Left cardiac atrium (tissue), 4 donors: ENCODE data around the gene LTBP1. TPM values are rescaled to one million over a fixed set of nuclear protein-coding genes. Genes with fewer than 3 reads are reported as not detected.

ENCODE experiments used
- ATAC-seq, 2 donors: fragments of 200-7000 bp; cut with Tn5 transposase; one replicate each; pipeline ENCODE4 v1.9.1; 2020; ENCODE audit warnings: mild to moderate bottlenecking in 2 of 2, moderate library complexity in 2 of 2
- DNase-seq: peaks from one replicate; pipeline ENCODE4 v3.0.0-alpha.2; 2020
- intact Hi-C, 2 donors: fragments of 100-400 bp; cut with DNase I; formaldehyde crosslinking; loops; one replicate each; pipeline versions ENCODE4 v1.14.1 to v1.15.1; 2022 to 2023
- total RNA-seq, 2 donors: library from RNA; stranded (reverse); fragmentation: NEBNext Ultra II Directional; extraction: Animal tissue kit (Norgen Biotek cat#: 25700); gene quantifications; one replicate each; pipeline ENCODE4 v1.2.1, GENCODE V29; 2021
- donor health status: DM: no; HTN: yes; CAD: no.
- donor health status: DM: no; HTN: yes; CAD: no; lungs with severe emphysema.
- donor health status: DM: yes; HTN: yes; CAD: no.
- donor health status: Dilated cardiomyopathy.

Gene LTBP1
- total RNA-seq, 2 donors from 2014 or later: 121 to 160 TPM

GRCh38 chr2:32990556-32990955, 43.8 kb downstream of the LTBP1 start:
- DNase-seq: no peak
- intact Hi-C loops: no loop called here
- ATAC-seq: no peak

GRCh38 chr2:32991091-32991845, 44.5 kb downstream of the LTBP1 start:
- ATAC-seq (no peak), DNase-seq (no peak)

GRCh38 chr2:32993005-32993539, 46.3 kb downstream of the LTBP1 start:
- ATAC-seq (no peak), DNase-seq (no peak)
- intact Hi-C loops: no loop called here

More at GRCh38 chr2:32991091-32991845, 44.5 kb downstream of the LTBP1 start:
- intact Hi-C loops: no loop called here

- intact Hi-C loops: no loop called here
- ATAC-seq (no peak), DNase-seq (no peak)
Observed at GRCh38 chr2:32997705-32998104, 51.0 kb downstream of the LTBP1 start.

GRCh38 chr2:33000986-33001385, 54.2 kb downstream of the LTBP1 start:
- no peak for ATAC-seq
- intact Hi-C loops: no loop called here
- DNase-seq: no peak

- intact Hi-C loops: no loop called here
- no peak for ATAC-seq
- DNase-seq: no peak
Observed at GRCh38 chr2:33001823-33002222, 55.1 kb downstream of the LTBP1 start.

GRCh38 chr2:33002863-33003262, 56.1 kb downstream of the LTBP1 start:
- DNase-seq: no peak
- no peak for ATAC-seq
- intact Hi-C loops: no loop called here

- DNase-seq (no peak), ATAC-seq (no peak)
- intact Hi-C loops: no loop called here
Observed at GRCh38 chr2:33005057-33005456, 58.3 kb downstream of the LTBP1 start.

GRCh38 chr2:33008716-33009115, 62.0 kb downstream of the LTBP1 start:
- ATAC-seq (peak in 1 of 2 donors; percentile 42), DNase-seq (no peak)
- intact Hi-C loops: no loop called here

- intact Hi-C loops: no loop called here
- ATAC-seq: no peak
- no peak for DNase-seq
Observed at GRCh38 chr2:33009249-33009648, 62.5 kb downstream of the LTBP1 start.

GRCh38 chr2:33011373-33011772, 64.6 kb downstream of the LTBP1 start:
- intact Hi-C loops: loop anchor here in 1 of 2 donors (10.0 kb wide), 1 partner anchor 67 kb away; the partner anchor contains the start of gene LTBP1
- DNase-seq (no peak), ATAC-seq (no peak)

- DNase-seq: no peak
- intact Hi-C loops: loop anchor here in 1 of 2 donors (10.0 kb wide), 1 partner anchor 67 kb away; the partner anchor contains the start of gene LTBP1
- no peak for ATAC-seq
Observed at GRCh38 chr2:33011941-33012340, 65.2 kb downstream of the LTBP1 start.

GRCh38 chr2:33013684-33014110, 66.9 kb downstream of the LTBP1 start:
- ATAC-seq: no peak
- intact Hi-C loops: loop anchor here in 1 of 2 donors (10.0 kb wide), 1 partner anchor 69 kb away; the partner anchor contains the start of gene LTBP1
- DNase-seq: no peak

- intact Hi-C loops: loop anchor here in 1 of 2 donors (10.0 kb wide), 1 partner anchor 69 kb away; the partner anchor contains the start of gene LTBP1
- no peak for DNase-seq
- no peak for ATAC-seq
Observed at GRCh38 chr2:33014268-33014667, 67.5 kb downstream of the LTBP1 start.

GRCh38 chr2:33015421-33016142, 68.8 kb downstream of the LTBP1 start:
- DNase-seq (no peak), ATAC-seq (peak; percentile 73 to 84)
- intact Hi-C loops: loop anchor here in 1 of 2 donors (10.0 kb wide), 1 partner anchor 71 kb away; the partner anchor contains the start of gene LTBP1

GRCh38 chr2:33018271-33018670, 71.5 kb downstream of the LTBP1 start:
- intact Hi-C loops: loop anchor here in 1 of 2 donors (10.0 kb wide), 1 partner anchor 73 kb away; the partner anchor contains the start of gene LTBP1
- no peak for DNase-seq
- ATAC-seq: no peak

- ATAC-seq (no peak), DNase-seq (no peak)
- intact Hi-C loops: loop anchor here in 1 of 2 donors (10.0 kb wide), 2 partner anchors 75 to 245 kb away; partner anchors contain the start of gene LTBP1
Observed at GRCh38 chr2:33019796-33020195, 73.0 kb downstream of the LTBP1 start.

- DNase-seq: no peak
- intact Hi-C loops: loop anchor here in 1 of 2 donors (10.0 kb wide), 1 partner anchor 246 kb away; no protein-coding TSS in a partner anchor
- ATAC-seq: no peak
Observed at GRCh38 chr2:33020883-33021282, 74.1 kb downstream of the LTBP1 start.

- intact Hi-C loops: loop anchor here in 1 of 2 donors (10.0 kb wide), 1 partner anchor 247 kb away; no protein-coding TSS in a partner anchor
- ATAC-seq: peak; percentile 23 to 46
Observed at GRCh38 chr2:33021542-33022227, 74.9 kb downstream of the LTBP1 start.

More at GRCh38 chr2:33021542-33022227, 74.9 kb downstream of the LTBP1 start:
- DNase-seq: no peak
